HT1080 (cell line): ENCODE results near the gene PRRX2. TPM values are rescaled to one million over a fixed set of nuclear protein-coding genes. Genes with fewer than 3 reads are reported as not detected.

Experiments
- DNase-seq: peaks from one replicate; pipeline ENCODE4 v3.0.0-alpha.2; 2015; ENCODE audit warnings: low read depth
- polyA plus RNA-seq, 2 experiments: library from polyadenylated mRNA; depleted of rRNA; stranded (reverse); fragments of >200 nt; gene quantifications; 2 replicates each; pipeline ENCODE4 v1.2.3, GENCODE V29; 2015
- total RNA-seq: library from RNA; depleted of rRNA; stranded (reverse); fragments of >200 nt; shearing (Covaris generic); gene quantifications from 2 replicates; pipeline ENCODE4 v1.2.3, GENCODE V29; 2014; rRNA removed

Gene PRRX2
- not detected in 2 replicates for total RNA-seq
- not detected in 2 replicates for polyA plus RNA-seq (2015; cell fraction: cytosol; rRNA removed)
- polyA plus RNA-seq (2015; cell fraction: nucleus; rRNA removed), result not detected in 2 replicates

DNA sequence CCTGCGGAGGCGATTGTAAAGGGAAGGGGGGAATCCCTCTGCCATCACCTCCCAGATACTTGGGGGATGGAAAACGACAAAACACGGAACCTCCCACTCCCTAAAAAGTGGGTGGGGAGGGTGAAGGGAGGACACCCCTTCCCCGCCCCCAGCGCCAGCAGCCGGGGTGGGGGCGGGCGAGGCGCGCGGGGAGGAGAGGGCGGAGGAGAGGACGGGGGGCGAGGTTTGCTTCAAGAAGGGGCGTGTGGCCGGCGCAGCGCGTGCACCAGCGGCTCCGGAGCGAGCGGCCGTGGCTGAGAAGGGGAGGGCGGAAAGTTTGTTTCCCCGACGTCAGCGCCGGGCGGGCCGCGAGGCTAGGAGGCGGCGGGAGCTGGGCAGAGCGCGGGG, at the start of gene PRRX2:
Gene PRRX2 (plus strand): TSS at position 259 of the 387 bp plus-strand sequence. CDS start 221 bp downstream, outside the sequence.
- DNase-seq, result no peak

- DNase-seq, result peak; percentile 56
These were observed 48.3 kb upstream of the PRRX2 start for GRCh38 chr9:129617167-129617566.

DNA sequence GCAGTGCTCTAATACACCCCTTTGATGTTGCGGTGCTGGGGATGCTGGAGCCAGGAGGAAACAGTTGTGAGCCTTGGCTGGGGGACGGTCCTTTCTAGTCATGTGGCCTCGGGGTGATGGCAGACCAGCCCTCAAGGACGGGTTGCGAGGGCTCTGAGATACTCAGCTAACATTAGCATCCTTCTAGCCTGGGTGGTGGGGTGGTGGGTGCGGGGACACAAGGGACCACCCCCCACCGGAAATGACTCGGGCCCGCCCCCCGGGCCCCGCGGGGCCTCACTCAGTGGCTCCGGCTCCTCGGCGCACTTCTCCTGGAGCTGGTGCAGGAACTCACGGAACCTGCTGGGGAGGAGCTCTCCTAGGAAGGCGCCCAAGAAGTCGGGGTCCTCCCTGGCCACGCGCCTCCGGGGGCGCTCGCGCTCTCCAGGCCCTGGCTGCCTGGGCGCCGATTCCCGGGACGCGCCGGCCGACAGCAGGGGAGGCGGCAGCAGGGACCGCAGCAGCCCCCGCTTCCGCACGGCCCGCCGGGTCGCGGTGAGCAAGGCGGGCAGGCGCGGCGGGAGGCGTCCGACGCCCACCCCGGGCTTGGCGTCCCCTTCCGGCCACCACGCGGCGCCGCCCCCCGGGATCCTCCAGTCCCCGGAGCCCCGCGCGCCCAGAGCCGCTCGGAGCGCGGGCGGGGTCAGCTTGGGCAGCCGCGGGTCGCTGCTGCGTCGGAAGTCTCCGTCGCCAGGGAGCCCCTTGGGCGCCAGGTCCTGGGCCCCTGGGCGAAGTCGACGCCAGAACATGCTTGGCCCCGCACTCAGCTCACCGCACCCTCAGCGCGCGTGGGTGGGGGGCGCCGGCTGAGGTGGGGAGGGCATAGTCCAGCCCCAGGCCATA, 45.4 kb upstream of the PRRX2 start:
- no peak for DNase-seq

- DNase-seq, result no peak
These were observed 44.7 kb upstream of the PRRX2 start, which contains the start of gene C9orf50 for GRCh38 chr9:129620669-129621295. Gene C9orf50 (minus strand): TSS chr9:129621101. CDS start chr9:129620574, 527 bp downstream.

GRCh38 chr9:129623331-129623730, 42.1 kb upstream of the PRRX2 start:
- DNase-seq, result no peak

GRCh38 chr9:129624168-129624759, 41.2 kb upstream of the PRRX2 start:
- peak; percentile 51 for DNase-seq

- no peak for DNase-seq
These were observed 40.5 kb upstream of the PRRX2 start for GRCh38 chr9:129624947-129625346.

DNA sequence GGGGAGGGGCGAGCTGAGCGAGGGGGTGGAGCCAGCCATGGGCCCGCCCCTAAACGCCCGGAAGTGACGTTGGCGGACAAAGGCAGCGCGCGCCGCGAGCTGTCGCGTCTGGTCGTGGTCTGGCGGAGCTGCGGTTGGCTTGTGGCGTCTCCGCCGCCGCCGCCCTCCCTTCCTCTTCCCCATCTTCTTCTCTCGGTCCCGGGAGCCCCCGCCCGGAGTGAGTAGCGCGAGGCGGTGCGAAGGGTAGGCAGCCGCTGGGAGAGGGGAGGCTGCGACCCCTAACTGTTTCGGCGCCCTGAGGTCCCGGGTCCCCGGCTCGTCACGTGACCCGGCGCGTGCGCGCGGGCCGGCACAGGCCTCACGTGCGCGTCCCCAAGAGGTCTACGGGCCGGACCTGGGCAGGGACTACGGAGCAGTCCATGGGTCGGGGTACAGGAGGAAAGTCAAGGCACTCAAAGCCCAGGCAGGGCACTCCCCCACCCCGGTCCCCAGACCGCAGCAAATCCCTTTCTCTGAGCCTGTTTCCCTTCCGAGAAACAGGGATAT, 39.3 kb upstream of the PRRX2 start, which contains the start of gene NTMT1:
Gene NTMT1 (plus strand): TSS at position 85 of the 546 bp plus-strand sequence. CDS start 6,541 bp downstream, outside the sequence.
- DNase-seq, result peak; percentile 79

- peak; percentile 78 for DNase-seq
These were observed 38.7 kb upstream of the PRRX2 start for GRCh38 chr9:129626625-129627284.

DNA sequence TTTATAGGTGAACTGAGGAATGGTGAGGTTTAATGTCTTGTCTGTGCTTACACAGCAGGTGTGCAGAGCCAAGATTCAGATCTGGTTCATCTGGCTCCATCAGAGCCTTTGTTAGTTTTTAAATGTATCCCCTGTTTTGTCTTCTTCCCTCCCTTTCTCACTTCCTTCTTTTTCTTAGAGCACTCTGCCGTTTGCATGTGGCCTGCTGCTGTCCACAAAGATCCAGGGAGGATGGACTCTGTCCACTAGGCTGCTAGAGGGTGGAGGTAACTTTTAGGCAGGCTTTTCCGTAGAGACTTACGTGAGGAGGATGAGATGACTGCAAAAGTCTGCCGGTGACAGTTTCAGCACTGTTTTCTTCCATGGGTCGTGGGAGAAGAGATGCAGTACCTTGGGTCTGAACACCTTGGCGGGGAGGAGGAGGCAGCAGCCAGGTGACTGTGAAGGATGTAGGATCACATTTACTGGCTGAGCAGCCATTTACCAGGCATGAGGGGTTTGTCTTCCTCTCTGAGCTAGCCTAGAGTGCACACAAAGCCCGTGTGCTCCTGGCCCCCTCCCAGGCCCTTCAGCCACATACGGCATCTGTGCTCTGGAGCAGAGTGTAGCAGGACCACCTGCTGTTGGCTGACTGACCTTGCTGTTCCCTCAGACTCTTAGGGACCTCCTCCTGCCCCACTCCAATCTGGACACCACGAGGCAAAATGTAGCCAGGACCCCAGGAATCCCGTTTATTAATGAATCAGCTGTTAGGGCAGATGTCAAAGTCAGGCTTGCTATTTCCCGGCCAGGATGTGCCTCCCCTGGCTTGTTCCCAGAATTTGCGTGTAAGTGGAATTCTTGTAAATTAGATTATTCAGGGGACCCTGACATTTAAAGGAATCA, 37.6 kb upstream of the PRRX2 start:
- DNase-seq, result no peak

DNA sequence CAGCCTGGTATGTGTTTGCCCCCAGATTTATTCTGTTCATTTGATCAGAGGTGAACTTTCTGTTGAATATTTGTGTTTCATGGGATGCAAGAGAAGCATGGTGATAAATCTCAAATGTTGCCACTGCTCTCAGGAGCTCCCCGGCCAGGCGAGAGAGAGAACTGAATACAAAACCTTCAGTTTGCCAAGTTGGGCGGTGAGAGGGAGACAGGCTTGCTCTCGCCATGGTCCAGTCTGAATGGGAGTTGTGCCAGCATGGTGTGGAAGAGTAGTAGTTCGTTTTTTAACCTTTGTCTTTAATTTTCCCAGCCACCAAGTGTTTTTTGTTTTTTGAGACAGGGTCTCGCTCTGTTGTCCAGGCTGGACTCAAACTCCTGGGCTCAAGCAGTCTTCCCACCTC, 36.7 kb upstream of the PRRX2 start:
- no peak for DNase-seq

GRCh38 chr9:129629251-129629820, 36.1 kb upstream of the PRRX2 start:
- no peak for DNase-seq

- DNase-seq, result no peak
These were observed 34.3 kb upstream of the PRRX2 start for GRCh38 chr9:129630967-129631673.

GRCh38 chr9:129631674-129632129, 33.7 kb upstream of the PRRX2 start:
- no peak for DNase-seq

- no peak for DNase-seq
These were observed 33.0 kb upstream of the PRRX2 start for GRCh38 chr9:129632460-129632859.

GRCh38 chr9:129633207-129633606, 32.2 kb upstream of the PRRX2 start:
- DNase-seq, result no peak

DNA sequence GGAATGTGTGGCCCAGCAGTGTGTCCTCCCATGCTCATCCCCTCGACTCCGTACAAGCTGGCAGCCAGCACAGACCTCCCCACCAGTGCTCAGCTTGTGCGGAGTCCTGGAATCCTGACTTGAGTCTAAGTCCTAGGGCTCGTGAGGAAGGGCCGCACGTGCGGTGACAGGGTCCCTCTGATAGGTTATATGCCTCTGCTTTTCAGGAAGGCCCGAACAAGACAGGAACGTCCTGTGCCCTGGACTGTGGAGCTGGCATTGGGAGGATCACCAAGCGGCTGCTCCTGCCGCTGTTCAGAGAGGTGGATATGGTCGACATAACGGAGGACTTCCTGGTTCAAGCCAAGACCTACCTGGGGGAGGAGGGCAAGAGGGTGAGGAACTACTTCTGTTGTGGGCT, 31.6 kb upstream of the PRRX2 start:
- DNase-seq, result no peak
